Left ventricle myocardium superior (tissue), 1 donor: ENCODE data around the gene MTUS2. TPM values are rescaled to one million over a fixed set of nuclear protein-coding genes. Genes with fewer than 3 reads are reported as not detected.

Source experiments
- total RNA-seq: library from RNA; stranded (reverse); fragmentation: NEBNext Ultra II Directional; extraction: Animal tissue kit (Norgen Biotek cat#: 25700); gene quantifications from one replicate; pipeline ENCODE4 v1.2.1, GENCODE V29; 2021
- donor health status: DM: no; HTN: yes; CAD: no; lungs with severe emphysema.

The MTUS2 gene
- total RNA-seq, 1 donor from 2014 or later: 126 TPM

Other genes with a start within 250 kb of the MTUS2 start
- 113 TPM for gene POMP, start 161.2 kb upstream of the MTUS2 start, total RNA-seq
- gene SLC46A3, start 101.4 kb upstream of the MTUS2 start, total RNA-seq: 18.1 TPM